Esophagus mucosa (tissue), 1 donor: ENCODE results near the gene CEP85L. TPM values are rescaled to one million over a fixed set of nuclear protein-coding genes. Genes with fewer than 3 reads are reported as not detected.

Source experiments
- ATAC-seq: fragments of 200-7000 bp; cut with Tn5 transposase; one replicate; pipeline ENCODE4 v1.9.1; 2020
- total RNA-seq: library from RNA; stranded (reverse); gene quantifications from one replicate; pipeline ENCODE4 v1.2.4, GENCODE V29; 2023
- donor health status: DM: yes; HTN: yes; CAD: no.

The CEP85L gene
- total RNA-seq, 1 donor from 2014 or later = 2.3 TPM

GRCh38 chr6:118535176-118535844 is 116.1 kb downstream of the CEP85L start:
- ATAC-seq = no peak

GRCh38 chr6:118530942-118531341 is 120.4 kb downstream of the CEP85L start:
- no peak for ATAC-seq

- ATAC-seq = no peak
Observed at GRCh38 chr6:118529756-118530155, 121.6 kb downstream of the CEP85L start.

GRCh38 chr6:118528129-118528528 is 123.3 kb downstream of the CEP85L start:
- ATAC-seq = no peak

- ATAC-seq = no peak
Observed at GRCh38 chr6:118525913-118526780, 125.2 kb downstream of the CEP85L start.

- ATAC-seq = no peak
Observed at GRCh38 chr6:118524686-118525085, 126.7 kb downstream of the CEP85L start.

- ATAC-seq = no peak
Observed at GRCh38 chr6:118523216-118523615, 128.2 kb downstream of the CEP85L start.

GRCh38 chr6:118522422-118522821 is 129.0 kb downstream of the CEP85L start:
- ATAC-seq = no peak

GRCh38 chr6:118514689-118515088 is 136.7 kb downstream of the CEP85L start:
- no peak for ATAC-seq

- ATAC-seq = no peak
Observed at GRCh38 chr6:118511930-118512715, 139.3 kb downstream of the CEP85L start.

- ATAC-seq = no peak
Observed at GRCh38 chr6:118509009-118509617, 142.3 kb downstream of the CEP85L start.

- no peak for ATAC-seq
Observed at GRCh38 chr6:118507636-118508035, 143.8 kb downstream of the CEP85L start.

GRCh38 chr6:118506071-118506638 is 145.2 kb downstream of the CEP85L start:
- no peak for ATAC-seq

- no peak for ATAC-seq
Observed at GRCh38 chr6:118505656-118506055, 145.7 kb downstream of the CEP85L start.

GRCh38 chr6:118504611-118505010 is 146.8 kb downstream of the CEP85L start:
- no peak for ATAC-seq

- no peak for ATAC-seq
Observed at GRCh38 chr6:118502169-118502568, 149.2 kb downstream of the CEP85L start.

- no peak for ATAC-seq
Observed at GRCh38 chr6:118501765-118502164, 149.6 kb downstream of the CEP85L start.

- no peak for ATAC-seq
Observed at GRCh38 chr6:118501099-118501498, 150.3 kb downstream of the CEP85L start.

- no peak for ATAC-seq
Observed at GRCh38 chr6:118500130-118501015, 151.0 kb downstream of the CEP85L start.

- no peak for ATAC-seq
Observed at GRCh38 chr6:118495485-118496280, 155.7 kb downstream of the CEP85L start.
